Measurements from ENCODE around the gene PPIF.

Gene PPIF

DNA sequence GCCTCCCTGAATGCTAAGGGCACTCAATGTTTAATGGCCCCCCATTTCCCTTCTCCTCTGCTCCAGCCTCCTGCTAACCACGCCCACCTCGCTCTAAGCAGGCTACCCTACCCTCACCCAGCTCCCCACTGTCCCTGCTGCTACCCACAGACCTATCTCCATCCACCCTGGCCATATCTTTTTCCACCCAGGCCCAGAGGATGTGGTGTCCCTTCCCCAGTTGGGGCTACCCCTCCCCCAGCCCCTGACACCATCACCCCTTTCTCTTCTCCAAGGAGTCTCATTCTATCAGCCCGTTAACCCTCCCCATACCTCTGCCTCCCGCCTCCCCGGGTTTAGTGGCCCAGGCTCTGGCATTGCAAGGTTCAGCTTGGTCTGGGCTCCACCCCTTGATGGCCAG lies 28.9 kb upstream of the PPIF start:
- TF ChIP-seq, protein P1, sequence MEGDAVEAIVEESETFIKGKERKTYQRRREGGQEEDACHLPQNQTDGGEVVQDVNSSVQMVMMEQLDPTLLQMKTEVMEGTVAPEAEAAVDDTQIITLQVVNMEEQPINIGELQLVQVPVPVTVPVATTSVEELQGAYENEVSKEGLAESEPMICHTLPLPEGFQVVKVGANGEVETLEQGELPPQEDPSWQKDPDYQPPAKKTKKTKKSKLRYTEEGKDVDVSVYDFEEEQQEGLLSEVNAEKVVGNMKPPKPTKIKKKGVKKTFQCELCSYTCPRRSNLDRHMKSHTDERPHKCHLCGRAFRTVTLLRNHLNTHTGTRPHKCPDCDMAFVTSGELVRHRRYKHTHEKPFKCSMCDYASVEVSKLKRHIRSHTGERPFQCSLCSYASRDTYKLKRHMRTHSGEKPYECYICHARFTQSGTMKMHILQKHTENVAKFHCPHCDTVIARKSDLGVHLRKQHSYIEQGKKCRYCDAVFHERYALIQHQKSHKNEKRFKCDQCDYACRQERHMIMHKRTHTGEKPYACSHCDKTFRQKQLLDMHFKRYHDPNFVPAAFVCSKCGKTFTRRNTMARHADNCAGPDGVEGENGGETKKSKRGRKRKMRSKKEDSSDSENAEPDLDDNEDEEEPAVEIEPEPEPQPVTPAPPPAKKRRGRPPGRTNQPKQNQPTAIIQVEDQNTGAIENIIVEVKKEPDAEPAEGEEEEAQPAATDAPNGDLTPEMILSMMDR (IDR thresholded peaks at IDR 0.05; ENCODE audit: low read depth, low read length, poor library complexity, severe bottlenecking), result no peak
- Histone ChIP-seq H3K4me1 (ENCODE audit: control insufficient read depth, low read length) (peaks cover 18% of the 10 kb centered on the region), H3K79me2 (ENCODE audit: control insufficient read depth, low read length) (no peaks in the 10 kb centered on the region), H3K27me3 (ENCODE audit: control insufficient read depth, low read length) (peaks cover 15% of the 10 kb centered on the region), H3F3A (ENCODE audit: control insufficient read depth, insufficient read depth) (0 out of 2 replicates have a peak, but pooled peaks cover 2% of the 10 kb centered on the region), H3K9me3 (ENCODE audit: control insufficient read depth, insufficient read depth, low read length) (no peaks in the 10 kb centered on the region), H3K9me2 (replicated peaks; ENCODE audit: control insufficient read depth, low read length) (no peaks in the 10 kb centered on the region), H3K4me2 (ENCODE audit: low read length) (no peak overlapping the region), H4K20me1 (ENCODE audit: control insufficient read depth, insufficient read depth, low read depth, low read length) (no peaks in the 10 kb centered on the region), H3K36me3 (ENCODE audit: control insufficient read depth, low read length) (no peaks in the 10 kb centered on the region), H3K27ac (ENCODE audit: low read depth, low read length) (no peak overlapping the region), H3K4me3 (ENCODE audit: low read length) (no peak overlapping the region)

- Histone ChIP-seq H3K4me3 (ENCODE audit: low read length) (no peak overlapping the region), H3K79me2 (ENCODE audit: control insufficient read depth, low read length) (no peaks in the 10 kb centered on the region), H3F3A (ENCODE audit: control insufficient read depth, insufficient read depth) (0 out of 2 replicates have a peak, but pooled peaks cover 2% of the 10 kb centered on the region), H3K4me1 (ENCODE audit: control insufficient read depth, low read length) (peaks cover 18% of the 10 kb centered on the region), H3K36me3 (ENCODE audit: control insufficient read depth, low read length) (no peaks in the 10 kb centered on the region), H3K4me2 (ENCODE audit: low read length) (no peak overlapping the region), H3K27ac (ENCODE audit: low read depth, low read length) (no peak overlapping the region), H3K27me3 (ENCODE audit: control insufficient read depth, low read length) (peaks cover 16% of the 10 kb centered on the region), H3K9me2 (replicated peaks; ENCODE audit: control insufficient read depth, low read length) (no peaks in the 10 kb centered on the region), H3K9me3 (ENCODE audit: control insufficient read depth, insufficient read depth, low read length) (no peaks in the 10 kb centered on the region), H4K20me1 (ENCODE audit: control insufficient read depth, insufficient read depth, low read depth, low read length) (no peaks in the 10 kb centered on the region)
- TF ChIP-seq, protein P1 (IDR thresholded peaks at IDR 0.05; ENCODE audit: low read depth, low read length, poor library complexity, severe bottlenecking), result no peak
- no peak for TF ChIP-seq EZH2phosphoT487 (IDR thresholded peaks at IDR 0.05; ENCODE audit: borderline replicate concordance, low read length)
These were observed 28.0 kb upstream of the PPIF start for GRCh38 chr10:79319115-79319771.

DNA sequence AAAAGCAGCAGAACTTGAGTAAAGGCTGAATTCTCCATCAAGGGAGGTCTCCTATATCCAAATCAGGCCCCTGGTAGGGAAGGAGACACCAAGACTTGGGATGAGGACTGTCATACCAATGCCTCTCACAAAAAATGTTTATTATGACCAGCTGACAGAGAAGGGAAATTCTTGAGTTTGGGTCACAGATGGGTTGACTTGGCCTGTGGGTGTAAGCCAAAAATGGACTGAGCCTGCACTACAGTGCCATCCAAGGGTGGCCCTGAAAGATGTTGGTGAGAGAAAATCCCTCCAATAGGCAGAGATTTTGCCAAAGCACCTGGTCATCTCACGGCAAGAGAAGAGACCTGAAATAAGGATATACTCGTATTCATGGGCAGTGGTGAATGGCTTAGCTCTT lies 27.0 kb upstream of the PPIF start:
- TF ChIP-seq, protein P1 (IDR thresholded peaks at IDR 0.05; ENCODE audit: low read depth, low read length, poor library complexity, severe bottlenecking), result no peak
- no peak for TF ChIP-seq EZH2phosphoT487 (IDR thresholded peaks at IDR 0.05; ENCODE audit: borderline replicate concordance, low read length)
- Histone ChIP-seq H3K9me2 (replicated peaks; ENCODE audit: control insufficient read depth, low read length) (no peaks in the 10 kb centered on the region), H3K4me3 (ENCODE audit: low read length) (no peak overlapping the region), H3K36me3 (ENCODE audit: control insufficient read depth, low read length) (no peaks in the 10 kb centered on the region), H3K4me1 (ENCODE audit: control insufficient read depth, low read length) (peaks cover 18% of the 10 kb centered on the region), H3K9me3 (ENCODE audit: control insufficient read depth, insufficient read depth, low read length) (no peaks in the 10 kb centered on the region), H3K4me2 (ENCODE audit: low read length) (no peak overlapping the region), H3K27me3 (ENCODE audit: control insufficient read depth, low read length) (peaks cover 21% of the 10 kb centered on the region), H3F3A (ENCODE audit: control insufficient read depth, insufficient read depth) (0 out of 2 replicates have a peak, but pooled peaks cover 2% of the 10 kb centered on the region), H3K27ac (ENCODE audit: low read depth, low read length) (no peak overlapping the region), H3K79me2 (ENCODE audit: control insufficient read depth, low read length) (no peaks in the 10 kb centered on the region), H4K20me1 (ENCODE audit: control insufficient read depth, insufficient read depth, low read depth, low read length) (no peaks in the 10 kb centered on the region)
